GM18505 (cell line): ENCODE data around the gene MCTP1.

ENCODE experiments used
- ATAC-seq: cut with Tn5 transposase; IDR thresholded peaks from one replicate; pipeline ENCODE4 v1.9.1; 2021; ENCODE audit not compliant: unreplicated experiment
- POLR2A ChIP-seq: IDR thresholded peaks from 4 replicates; pipeline ENCODE4 v1.6.1; 2011; ENCODE audit warnings: borderline replicate concordance; ENCODE audit not compliant: insufficient read depth, insufficient read length; ENCODE audit errors: extremely low read depth

Gene MCTP1

GRCh38 chr5:95081500-95081960, 203.4 kb downstream of the MCTP1 start:
- TF ChIP-seq POLR2A: peak; percentile 76
- peak; percentile 93 for ATAC-seq

GRCh38 chr5:95080441-95080840, 204.5 kb downstream of the MCTP1 start:
- ATAC-seq: no peak
- TF ChIP-seq POLR2A: no peak

- ATAC-seq: no peak
- no peak for TF ChIP-seq POLR2A
These were observed 204.9 kb downstream of the MCTP1 start for GRCh38 chr5:95080030-95080429.

- ATAC-seq: no peak
- no peak for TF ChIP-seq POLR2A
These were observed 206.0 kb downstream of the MCTP1 start for GRCh38 chr5:95078868-95079267.

- no peak for TF ChIP-seq POLR2A
- no peak for ATAC-seq
These were observed 208.3 kb downstream of the MCTP1 start for GRCh38 chr5:95076395-95077185.

GRCh38 chr5:95075111-95075510, 209.8 kb downstream of the MCTP1 start:
- no peak for TF ChIP-seq POLR2A
- ATAC-seq: no peak

- no peak for TF ChIP-seq POLR2A
- ATAC-seq: no peak
These were observed 212.6 kb downstream of the MCTP1 start for GRCh38 chr5:95072281-95072680.

- no peak for ATAC-seq
- no peak for TF ChIP-seq POLR2A
These were observed 214.0 kb downstream of the MCTP1 start for GRCh38 chr5:95070866-95071265.

GRCh38 chr5:95070453-95070852, 214.4 kb downstream of the MCTP1 start:
- no peak for TF ChIP-seq POLR2A
- ATAC-seq: no peak

- no peak for ATAC-seq
- no peak for TF ChIP-seq POLR2A
These were observed 214.9 kb downstream of the MCTP1 start for GRCh38 chr5:95069948-95070347.

GRCh38 chr5:95069021-95069420, 215.9 kb downstream of the MCTP1 start:
- TF ChIP-seq POLR2A: no peak
- ATAC-seq: no peak

- TF ChIP-seq POLR2A: no peak
- ATAC-seq: peak; percentile 67
These were observed 216.5 kb downstream of the MCTP1 start for GRCh38 chr5:95068289-95068910.

GRCh38 chr5:95066048-95066447, 218.8 kb downstream of the MCTP1 start:
- no peak for TF ChIP-seq POLR2A
- no peak for ATAC-seq

GRCh38 chr5:95063492-95063891, 221.4 kb downstream of the MCTP1 start:
- no peak for ATAC-seq
- TF ChIP-seq POLR2A: no peak
